ENCODE data around the gene CTIF. TPM values are rescaled to one million over a fixed set of nuclear protein-coding genes. Genes with fewer than 3 reads are reported as not detected.
A peak's percentile ranks its signal among the peaks of the same experiment; 100 is the strongest.
"Not testable (repeated sequence)": the region's sequence is repeated elsewhere in the genome, so short reads cannot be mapped to it uniquely, and the experiment has no call there.

CTIF gene
- total and polyA plus RNA-seq, 4 experiments from 2014 or later, result 5.2 to 6.5 TPM; not detected in 2

DNA sequence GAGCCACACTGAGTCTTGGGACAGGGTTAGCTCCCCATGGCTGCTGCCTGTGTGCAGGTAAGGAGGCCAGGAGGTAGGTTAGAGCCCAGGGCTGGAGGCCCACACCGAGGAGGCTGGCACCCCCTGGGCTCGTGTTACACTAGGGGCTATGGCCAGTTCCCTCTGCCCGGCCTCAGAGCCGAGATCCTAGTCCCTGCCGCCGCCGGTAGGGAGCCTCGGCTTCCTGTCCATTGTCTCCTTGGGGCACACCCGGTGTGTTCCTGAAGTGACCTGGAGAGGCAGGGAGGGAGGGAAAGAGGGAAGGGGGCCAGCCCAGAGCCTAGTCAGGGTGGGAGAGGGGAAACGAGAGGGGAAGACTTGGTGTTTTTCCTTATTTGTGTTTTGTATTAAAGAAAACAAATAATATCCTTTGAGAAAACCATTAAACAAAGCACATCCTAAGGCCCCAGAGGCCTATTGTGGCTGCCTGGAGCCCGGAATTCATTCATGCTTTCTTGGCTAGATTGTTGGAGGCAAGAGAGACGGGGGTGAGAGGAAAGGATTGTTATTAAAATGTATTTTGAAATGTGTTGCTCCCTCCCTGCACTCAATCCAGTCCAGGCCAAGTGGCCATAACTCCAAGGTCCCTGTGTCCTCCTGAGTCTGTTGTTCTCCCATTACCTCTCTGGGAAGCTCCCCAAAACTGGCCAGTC lies 170.7 kb downstream of the CTIF start:
- no peak overlapping the region for H3K27ac ChIP-seq (ENCODE audit: low read depth, low read length)
- Mint-ChIP-seq H3K4me3 (no peak overlapping the region), H3K4me1 (peaks cover 0 to 1% (median 0%) of the 10 kb centered on the region in 4 donors), H3K27ac (no peak overlapping the region), H3K9me3 (no peaks in the 10 kb centered on the region), H3K27me3 (no peaks in the 10 kb centered on the region), H3K36me3 (no peaks in the 10 kb centered on the region)
- POLR2A ChIA-PET (ENCODE audit: partially characterized antibody), result no interaction called here
- H3K27me3 ChIP-seq (ENCODE audit: insufficient read depth, low read length), result no peaks in the 10 kb centered on the region
- H3K4me1 ChIP-seq (ENCODE audit: insufficient read depth, low read length), result no peaks in the 10 kb centered on the region
- no peak for DNase-seq
- no peak overlapping the region for H3K4me3 ChIP-seq (ENCODE audit: low read length in 2 of 2)
- CTCF ChIA-PET (ENCODE audit: partially characterized antibody), result no interaction called here
- intact Hi-C loops (cut with micrococcal nuclease), result no loop called here
- no peaks in the 10 kb centered on the region for H3K36me3 ChIP-seq (ENCODE audit: insufficient read depth, low read length)
- H3K9me3 ChIP-seq (ENCODE audit: control insufficient read depth in 1 of 2, low read length in 2 of 2), result no peaks in the 10 kb centered on the region

- H3K4me3 ChIP-seq (ENCODE audit: low read length in 2 of 2), result no peak overlapping the region
- DNase-seq, result peak in 3 of 5 donors; percentile 7 to 11 (median 11)
- Mint-ChIP-seq H3K27ac (no peak overlapping the region), H3K36me3 (no peaks in the 10 kb centered on the region), H3K27me3 (no peaks in the 10 kb centered on the region), H3K9me3 (no peaks in the 10 kb centered on the region), H3K4me1 (no peaks in the 10 kb centered on the region), H3K4me3 (no peak overlapping the region)
- no peaks in the 10 kb centered on the region for H3K27me3 ChIP-seq (ENCODE audit: insufficient read depth, low read length)
- H3K36me3 ChIP-seq (ENCODE audit: insufficient read depth, low read length), result no peaks in the 10 kb centered on the region
- intact Hi-C loops (cut with micrococcal nuclease), result loop anchor here (1.0 kb wide), 1 partner anchor 201 kb away; no protein-coding TSS in a partner anchor
- no peak overlapping the region for H3K27ac ChIP-seq (ENCODE audit: low read depth, low read length)
- no peaks in the 10 kb centered on the region for H3K4me1 ChIP-seq (ENCODE audit: insufficient read depth, low read length)
- CTCF ChIA-PET (ENCODE audit: partially characterized antibody), result interaction anchor here (0.7 to 2.0 kb wide), 5 partner anchors 9 to 735 kb away, joined by 3 to 6 read pairs (median 3); no protein-coding TSS in a partner anchor
- POLR2A ChIA-PET (ENCODE audit: partially characterized antibody), result no interaction called here
- H3K9me3 ChIP-seq (ENCODE audit: control insufficient read depth in 1 of 2, low read length in 2 of 2), result no peaks in the 10 kb centered on the region
These were observed 173.0 kb downstream of the CTIF start for GRCh38 chr18:48711651-48712486.

DNA sequence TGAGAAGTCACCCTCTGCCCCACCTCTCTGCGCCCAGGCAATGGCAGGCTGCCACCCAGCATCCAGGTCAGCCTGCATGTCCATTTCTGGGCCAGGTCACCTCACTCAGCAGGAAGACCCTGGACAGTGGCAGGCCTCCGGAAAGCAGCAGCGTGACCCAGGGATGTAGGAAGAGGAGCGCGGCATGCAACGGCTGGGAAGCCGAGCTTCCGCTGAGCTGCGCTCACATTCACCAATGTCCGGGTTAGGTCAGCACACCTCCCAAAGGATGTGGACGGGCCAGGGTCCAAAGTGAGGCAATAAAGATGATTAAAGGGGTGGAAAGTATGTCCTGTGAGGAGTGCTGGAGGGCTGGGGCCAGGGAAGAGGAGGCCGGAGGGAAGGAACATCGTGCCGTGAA lies 174.5 kb downstream of the CTIF start:
- Histone ChIP-seq H3K36me3 (ENCODE audit: insufficient read depth, low read length) (no peaks in the 10 kb centered on the region), H3K9me3 (ENCODE audit: control insufficient read depth in 1 of 2, low read length in 2 of 2) (no peaks in the 10 kb centered on the region), H3K27ac (ENCODE audit: low read depth, low read length) (no peak overlapping the region), H3K27me3 (ENCODE audit: insufficient read depth, low read length) (no peaks in the 10 kb centered on the region), H3K4me1 (ENCODE audit: insufficient read depth, low read length) (no peaks in the 10 kb centered on the region), H3K4me3 (ENCODE audit: low read length in 2 of 2) (no peak overlapping the region)
- Mint-ChIP-seq H3K9me3 (no peaks in the 10 kb centered on the region), H3K27me3 (no peaks in the 10 kb centered on the region), H3K4me3 (no peak overlapping the region), H3K36me3 (peaks cover 0 to 3% of the 10 kb centered on the region in 2 donors), H3K27ac (peak overlapping the region in 1 of 7 donors; percentile 38), H3K4me1 (no peaks in the 10 kb centered on the region)
- intact Hi-C loops (cut with micrococcal nuclease), result no loop called here
- ChIA-PET POLR2A (ENCODE audit: partially characterized antibody) (no interaction called here), CTCF (ENCODE audit: partially characterized antibody) (no interaction called here)
- no peak for DNase-seq

- Histone ChIP-seq H3K4me3 (ENCODE audit: low read length in 2 of 2) (no peak overlapping the region), H3K9me3 (ENCODE audit: control insufficient read depth in 1 of 2, low read length in 2 of 2) (no peaks in the 10 kb centered on the region), H3K27ac (ENCODE audit: low read depth, low read length) (no peak overlapping the region), H3K4me1 (ENCODE audit: insufficient read depth, low read length) (no peaks in the 10 kb centered on the region), H3K27me3 (ENCODE audit: insufficient read depth, low read length) (no peaks in the 10 kb centered on the region), H3K36me3 (ENCODE audit: insufficient read depth, low read length) (no peaks in the 10 kb centered on the region)
- Mint-ChIP-seq H3K4me3 (no peak overlapping the region), H3K4me1 (no peaks in the 10 kb centered on the region), H3K27me3 (no peaks in the 10 kb centered on the region), H3K36me3 (peaks cover 0 to 11% of the 10 kb centered on the region in 2 donors), H3K27ac (no peak overlapping the region), H3K9me3 (no peaks in the 10 kb centered on the region)
- DNase-seq, result no peak
- ChIA-PET POLR2A (ENCODE audit: partially characterized antibody) (no interaction called here), CTCF (ENCODE audit: partially characterized antibody) (interaction anchor here (1.0 kb wide), 1 partner anchor 268 kb away, joined by 3 read pairs; no protein-coding TSS in a partner anchor)
- intact Hi-C loops (cut with micrococcal nuclease), result no loop called here
These were observed 176.0 kb downstream of the CTIF start for GRCh38 chr18:48714873-48715272.

DNA sequence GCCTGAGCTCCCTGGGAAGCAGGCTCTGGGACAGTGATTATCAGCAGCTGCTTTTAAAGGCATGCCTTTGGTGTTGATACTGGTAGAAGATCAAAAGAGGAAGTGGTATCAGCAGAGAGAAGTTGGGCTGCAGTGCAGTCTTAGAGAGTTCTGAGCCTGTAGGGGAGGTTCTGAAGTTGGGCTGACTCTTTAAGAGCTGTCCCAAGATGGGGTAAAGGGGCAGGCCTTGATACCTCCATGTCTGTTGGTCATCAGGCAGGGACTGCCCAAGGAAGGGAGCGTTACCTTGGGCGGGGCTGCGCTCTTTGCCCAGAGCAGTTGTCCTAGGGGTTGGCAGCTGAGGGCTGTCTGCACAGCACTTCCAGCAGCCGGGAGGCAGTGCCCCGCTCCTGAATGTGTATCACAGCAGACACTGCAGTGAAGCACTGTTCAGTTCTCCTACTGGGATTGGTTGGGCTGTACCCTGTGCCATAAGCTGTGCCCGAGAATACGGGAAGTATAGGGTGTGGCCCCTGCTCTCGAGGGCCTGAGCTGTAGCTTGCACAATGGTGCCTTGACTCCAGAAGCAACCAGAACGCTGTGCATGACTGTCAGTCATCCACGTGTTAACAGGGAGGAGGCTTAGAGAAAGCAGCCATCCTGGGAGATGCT lies 177.0 kb downstream of the CTIF start:
- DNase-seq, result no peak
- no peaks in the 10 kb centered on the region for H3K9me3 ChIP-seq (ENCODE audit: control insufficient read depth in 1 of 2, low read length in 2 of 2)
- no peaks in the 10 kb centered on the region for H3K36me3 ChIP-seq (ENCODE audit: insufficient read depth, low read length)
- no peaks in the 10 kb centered on the region for H3K4me1 ChIP-seq (ENCODE audit: insufficient read depth, low read length)
- Mint-ChIP-seq H3K27me3 (no peaks in the 10 kb centered on the region), H3K36me3 (peaks cover 0 to 11% of the 10 kb centered on the region in 2 donors), H3K9me3 (no peaks in the 10 kb centered on the region), H3K27ac (no peak overlapping the region), H3K4me1 (no peaks in the 10 kb centered on the region), H3K4me3 (no peak overlapping the region)
- ChIA-PET POLR2A (ENCODE audit: partially characterized antibody) (no interaction called here), CTCF (ENCODE audit: partially characterized antibody) (no interaction called here)
- H3K27me3 ChIP-seq (ENCODE audit: insufficient read depth, low read length), result no peaks in the 10 kb centered on the region
- intact Hi-C loops (cut with micrococcal nuclease), result no loop called here
- H3K27ac ChIP-seq (ENCODE audit: low read depth, low read length), result no peak overlapping the region
- H3K4me3 ChIP-seq (ENCODE audit: low read length in 2 of 2), result no peak overlapping the region

DNA sequence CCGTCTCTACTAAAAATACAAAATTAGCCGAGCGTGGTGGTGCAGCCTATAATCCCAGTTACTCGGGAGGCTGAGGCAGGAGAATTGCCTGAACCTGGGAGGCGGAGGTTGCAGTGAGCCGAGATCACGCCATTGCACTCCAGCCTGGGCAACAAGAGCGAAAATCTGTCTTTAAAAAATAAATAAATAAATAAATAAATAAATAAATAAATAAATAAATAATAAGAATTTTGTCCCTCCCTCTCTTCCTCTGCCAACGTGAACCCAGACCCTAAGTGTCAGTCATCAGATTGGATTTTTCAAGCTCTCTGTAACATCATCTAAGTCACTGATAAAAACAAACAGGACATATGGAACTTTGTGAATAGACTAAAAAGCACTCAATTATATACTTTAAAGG lies 178.4 kb downstream of the CTIF start:
- CTCF ChIA-PET (ENCODE audit: partially characterized antibody); intact Hi-C loops (cut with micrococcal nuclease); H3K4me3 Mint-ChIP-seq; DNase-seq; H3K27ac Mint-ChIP-seq; POLR2A ChIA-PET (ENCODE audit: partially characterized antibody); H3K4me3 ChIP-seq (ENCODE audit: low read length in 2 of 2); H3K9me3 ChIP-seq (ENCODE audit: control insufficient read depth in 1 of 2, low read length in 2 of 2); H3K27me3 Mint-ChIP-seq; H3K9me3 Mint-ChIP-seq; H3K4me1 ChIP-seq (ENCODE audit: insufficient read depth, low read length); H3K36me3 ChIP-seq (ENCODE audit: insufficient read depth, low read length); H3K27ac ChIP-seq (ENCODE audit: low read depth, low read length); H3K4me1 Mint-ChIP-seq; H3K27me3 ChIP-seq (ENCODE audit: insufficient read depth, low read length): not testable (repeated sequence)
- peaks cover 0 to 11% of the 10 kb centered on the region in 2 donors for H3K36me3 Mint-ChIP-seq

- Histone ChIP-seq H3K9me3 (ENCODE audit: control insufficient read depth in 1 of 2, low read length in 2 of 2) (no peaks in the 10 kb centered on the region), H3K4me1 (ENCODE audit: insufficient read depth, low read length) (no peaks in the 10 kb centered on the region), H3K36me3 (ENCODE audit: insufficient read depth, low read length) (no peaks in the 10 kb centered on the region), H3K4me3 (ENCODE audit: low read length in 2 of 2) (no peak overlapping the region), H3K27me3 (ENCODE audit: insufficient read depth, low read length) (no peaks in the 10 kb centered on the region), H3K27ac (ENCODE audit: low read depth, low read length) (no peak overlapping the region)
- H3K27ac Mint-ChIP-seq, result no peak overlapping the region
- ChIA-PET POLR2A (ENCODE audit: partially characterized antibody) (no interaction called here), CTCF (ENCODE audit: partially characterized antibody) (interaction anchor here (0.8 kb wide), 1 partner anchor 210 kb away, joined by 3 read pairs; no protein-coding TSS in a partner anchor)
- DNase-seq, result no peak
- H3K36me3 Mint-ChIP-seq, result peaks cover 0 to 11% of the 10 kb centered on the region in 2 donors
- H3K4me3 Mint-ChIP-seq, result no peak overlapping the region
- intact Hi-C loops (cut with micrococcal nuclease), result no loop called here
- no peaks in the 10 kb centered on the region for H3K9me3 Mint-ChIP-seq
- no peaks in the 10 kb centered on the region for H3K27me3 Mint-ChIP-seq
- H3K4me1 Mint-ChIP-seq, result no peaks in the 10 kb centered on the region
These were observed 179.6 kb downstream of the CTIF start for GRCh38 chr18:48718251-48718959.

Data from CD4-positive, alpha-beta memory T cell (primary cell).